Activated CD4-positive, alpha-beta T cell treated with anti-CD3 and anti-CD28 coated beads, Interleukin-2, amount 10 ng/mL, durations not matched to agents 24 days and 14 days (primary cell): ENCODE data around the gene SIGLEC8. TPM values are rescaled to one million over a fixed set of nuclear protein-coding genes. Genes with fewer than 3 reads are reported as not detected.
A peak's percentile ranks its signal among the peaks of the same experiment; 100 is the strongest.
"Not testable (repeated sequence)": the region's sequence is repeated elsewhere in the genome, so short reads cannot be mapped to it uniquely, and the experiment has no call there.

Experiments used
- DNase-seq: peaks from one replicate; pipeline ENCODE4 v3.0.0; 2022
- H3K27ac Mint-ChIP-seq: one replicate; pipeline ENCODE4 v1.8.0; 2022; ENCODE audit warnings: mild to moderate bottlenecking, mixed read lengths
- H3K27me3 Mint-ChIP-seq: one replicate; pipeline ENCODE4 v1.8.0; 2022; ENCODE audit warnings: mixed read lengths
- H3K36me3 Mint-ChIP-seq: one replicate; pipeline ENCODE4 v1.8.0; 2022; ENCODE audit warnings: low read depth, mild to moderate bottlenecking, mixed read lengths
- H3K4me1 Mint-ChIP-seq: one replicate; pipeline ENCODE4 v1.8.0; 2021; ENCODE audit warnings: mixed read lengths
- H3K4me3 Mint-ChIP-seq: one replicate; pipeline ENCODE4 v1.8.0; 2022; ENCODE audit warnings: mild to moderate bottlenecking, moderate library complexity, mixed read lengths
- H3K9me3 Mint-ChIP-seq: one replicate; pipeline ENCODE4 v1.8.0; 2021; ENCODE audit warnings: mixed read lengths
- intact Hi-C: fragments of 100-400 bp; cut with micrococcal nuclease; formaldehyde crosslinking; loops from one replicate; pipeline ENCODE4 v1.15.1; 2023
- total RNA-seq: library from RNA; stranded (reverse); gene quantifications from 2 replicates; pipeline ENCODE4 v1.2.3, GENCODE V29; 2022

SIGLEC8 gene
- total RNA-seq, 1 donor from 2014 or later = 0.16 TPM

- Mint-ChIP-seq H3K27ac (peak overlapping the region; percentile 89), H3K27me3 (peaks cover 11% of the 10 kb centered on the region), H3K9me3 (peaks cover 38% of the 10 kb centered on the region), H3K4me3 (peak overlapping the region; percentile 71), H3K36me3 (peaks cover 21% of the 10 kb centered on the region), H3K4me1 (peaks cover 38% of the 10 kb centered on the region)
- intact Hi-C loops = loop anchor here (1.0 to 2.0 kb wide), 4 partner anchors 8 to 333 kb away; no protein-coding TSS in a partner anchor
- no peak for DNase-seq
These were observed 10.2 kb downstream of the SIGLEC8 start for GRCh38 chr19:51448011-51448410.

- intact Hi-C loops, DNase-seq: not testable (repeated sequence)
- peaks cover 21% of the 10 kb centered on the region for H3K36me3 Mint-ChIP-seq
- H3K4me3 Mint-ChIP-seq = peak overlapping the region; percentile 71
- H3K27me3 Mint-ChIP-seq = peaks cover 11% of the 10 kb centered on the region
- peak overlapping the region; percentile 89 for H3K27ac Mint-ChIP-seq
- H3K9me3 Mint-ChIP-seq = peaks cover 38% of the 10 kb centered on the region
- H3K4me1 Mint-ChIP-seq = peaks cover 42% of the 10 kb centered on the region
These were observed 10.7 kb downstream of the SIGLEC8 start for GRCh38 chr19:51447510-51447909.

GRCh38 chr19:51441410-51442390 lies 16.6 kb downstream of the SIGLEC8 start:
- intact Hi-C loops = loop anchor here (1.0 to 2.0 kb wide), 8 partner anchors 19 to 153 kb away; partner anchors contain the start of genes CEACAM18 and NKG7
- peak; percentile 95 for DNase-seq
- Mint-ChIP-seq H3K36me3 (peaks cover 7% of the 10 kb centered on the region), H3K4me3 (peak overlapping the region; percentile 80), H3K9me3 (peaks cover 11% of the 10 kb centered on the region), H3K27ac (peak overlapping the region; percentile 94), H3K27me3 (peaks cover 12% of the 10 kb centered on the region), H3K4me1 (peaks cover 52% of the 10 kb centered on the region)

GRCh38 chr19:51440846-51441409 lies 17.3 kb downstream of the SIGLEC8 start:
- H3K27me3 Mint-ChIP-seq = peaks cover 20% of the 10 kb centered on the region
- peak; percentile 75 for DNase-seq
- intact Hi-C loops = loop anchor here (1.0 to 2.0 kb wide), 9 partner anchors 7 to 153 kb away; partner anchors contain the start of genes CEACAM18 and NKG7
- H3K4me1 Mint-ChIP-seq = peaks cover 52% of the 10 kb centered on the region
- peak overlapping the region; percentile 94 for H3K27ac Mint-ChIP-seq
- peaks cover 6% of the 10 kb centered on the region for H3K36me3 Mint-ChIP-seq
- peak overlapping the region; percentile 80 for H3K4me3 Mint-ChIP-seq
- H3K9me3 Mint-ChIP-seq = peaks cover 10% of the 10 kb centered on the region

- Mint-ChIP-seq H3K36me3 (peaks cover 6% of the 10 kb centered on the region), H3K4me3 (peak overlapping the region; percentile 80), H3K4me1 (peaks cover 49% of the 10 kb centered on the region), H3K27ac (peak overlapping the region; percentile 94), H3K9me3 (peaks cover 3% of the 10 kb centered on the region), H3K27me3 (peaks cover 20% of the 10 kb centered on the region)
- intact Hi-C loops = loop anchor here (1.0 to 2.0 kb wide), 3 partner anchors 8 to 39 kb away; partner anchors contain the start of gene CEACAM18
- no peak for DNase-seq
These were observed 18.2 kb downstream of the SIGLEC8 start for GRCh38 chr19:51440052-51440451.

- peak overlapping the region; percentile 55 for H3K27ac Mint-ChIP-seq
- intact Hi-C loops = no loop called here
- H3K9me3 Mint-ChIP-seq = peaks cover 3% of the 10 kb centered on the region
- peaks cover 47% of the 10 kb centered on the region for H3K4me1 Mint-ChIP-seq
- peaks cover 17% of the 10 kb centered on the region for H3K27me3 Mint-ChIP-seq
- peaks cover 6% of the 10 kb centered on the region for H3K36me3 Mint-ChIP-seq
- peak; percentile 86 for DNase-seq
- H3K4me3 Mint-ChIP-seq = no peak overlapping the region
These were observed 19.2 kb downstream of the SIGLEC8 start for GRCh38 chr19:51439021-51439465.

- H3K36me3 Mint-ChIP-seq = no peaks in the 10 kb centered on the region
- H3K4me3 Mint-ChIP-seq = no peak overlapping the region
- H3K9me3 Mint-ChIP-seq = no peaks in the 10 kb centered on the region
- H3K4me1 Mint-ChIP-seq = peaks cover 15% of the 10 kb centered on the region
- intact Hi-C loops = no loop called here
- DNase-seq = no peak
- peaks cover 18% of the 10 kb centered on the region for H3K27me3 Mint-ChIP-seq
- H3K27ac Mint-ChIP-seq = no peak overlapping the region
These were observed 23.8 kb downstream of the SIGLEC8 start for GRCh38 chr19:51434456-51434855.

- no peaks in the 10 kb centered on the region for H3K9me3 Mint-ChIP-seq
- peaks cover 5% of the 10 kb centered on the region for H3K4me1 Mint-ChIP-seq
These were observed 25.2 kb downstream of the SIGLEC8 start for GRCh38 chr19:51433043-51433442.

GRCh38 chr19:51431124-51431523 lies 27.1 kb downstream of the SIGLEC8 start:
- no peaks in the 10 kb centered on the region for H3K36me3 Mint-ChIP-seq
- peaks cover 2% of the 10 kb centered on the region for H3K4me1 Mint-ChIP-seq
- no peak overlapping the region for H3K4me3 Mint-ChIP-seq
- intact Hi-C loops = no loop called here
- DNase-seq = no peak
- H3K9me3 Mint-ChIP-seq = peaks cover 3% of the 10 kb centered on the region
- no peak overlapping the region for H3K27ac Mint-ChIP-seq
- H3K27me3 Mint-ChIP-seq = peaks cover 15% of the 10 kb centered on the region

More at GRCh38 chr19:51433043-51433442, 25.2 kb downstream of the SIGLEC8 start:
- no peak for DNase-seq
- peaks cover 24% of the 10 kb centered on the region for H3K27me3 Mint-ChIP-seq
- no peak overlapping the region for H3K27ac Mint-ChIP-seq
- no peaks in the 10 kb centered on the region for H3K36me3 Mint-ChIP-seq
- no peak overlapping the region for H3K4me3 Mint-ChIP-seq
- intact Hi-C loops = no loop called here

- DNase-seq = no peak
- Mint-ChIP-seq H3K9me3 (peaks cover 3% of the 10 kb centered on the region), H3K4me1 (peaks cover 2% of the 10 kb centered on the region), H3K4me3 (no peak overlapping the region), H3K27me3 (peaks cover 10% of the 10 kb centered on the region), H3K27ac (no peak overlapping the region), H3K36me3 (no peaks in the 10 kb centered on the region)
- intact Hi-C loops = no loop called here
These were observed 28.0 kb downstream of the SIGLEC8 start for GRCh38 chr19:51430221-51430620.

- no peak for DNase-seq
- Mint-ChIP-seq H3K9me3 (peaks cover 3% of the 10 kb centered on the region), H3K27me3 (peaks cover 11% of the 10 kb centered on the region), H3K4me1 (peaks cover 2% of the 10 kb centered on the region), H3K4me3 (no peak overlapping the region), H3K27ac (no peak overlapping the region), H3K36me3 (no peaks in the 10 kb centered on the region)
- intact Hi-C loops = no loop called here
These were observed 31.1 kb downstream of the SIGLEC8 start for GRCh38 chr19:51427201-51427600.

- Mint-ChIP-seq H3K9me3 (peaks cover 2% of the 10 kb centered on the region), H3K4me3 (peak overlapping the region; percentile 44), H3K36me3 (no peaks in the 10 kb centered on the region), H3K4me1 (peaks cover 15% of the 10 kb centered on the region), H3K27ac (peak overlapping the region; percentile 51), H3K27me3 (peaks cover 19% of the 10 kb centered on the region)
- intact Hi-C loops = loop anchor here (1.0 to 2.0 kb wide), 3 partner anchors 19 to 235 kb away; no protein-coding TSS in a partner anchor
- DNase-seq = peak; percentile 97
These were observed 36.2 kb downstream of the SIGLEC8 start for GRCh38 chr19:51422053-51422448.

- Mint-ChIP-seq H3K27me3 (peaks cover 19% of the 10 kb centered on the region), H3K36me3 (no peaks in the 10 kb centered on the region), H3K4me3 (peak overlapping the region; percentile 44), H3K9me3 (no peaks in the 10 kb centered on the region), H3K27ac (no peak overlapping the region), H3K4me1 (peaks cover 17% of the 10 kb centered on the region)
- no peak for DNase-seq
- intact Hi-C loops = loop anchor here (1.0 to 2.0 kb wide), 3 partner anchors 19 to 236 kb away; no protein-coding TSS in a partner anchor
These were observed 36.8 kb downstream of the SIGLEC8 start for GRCh38 chr19:51421229-51422052.
